Stimulated activated CD8-positive, alpha-beta memory T cell treated with anti-CD3 and anti-CD28 coated beads, Interleukin-12 subunit alpha, Interleukin-12 subunit beta, amount 100 ng/mL, for 24 hours (primary cell): Measurements from ENCODE around the gene HOXD8.

Experiments
- DNase-seq: peaks from one replicate; pipeline ENCODE4 v3.0.0-alpha.2; 2020; ENCODE audit errors: extremely low read depth

The HOXD8 gene

DNA sequence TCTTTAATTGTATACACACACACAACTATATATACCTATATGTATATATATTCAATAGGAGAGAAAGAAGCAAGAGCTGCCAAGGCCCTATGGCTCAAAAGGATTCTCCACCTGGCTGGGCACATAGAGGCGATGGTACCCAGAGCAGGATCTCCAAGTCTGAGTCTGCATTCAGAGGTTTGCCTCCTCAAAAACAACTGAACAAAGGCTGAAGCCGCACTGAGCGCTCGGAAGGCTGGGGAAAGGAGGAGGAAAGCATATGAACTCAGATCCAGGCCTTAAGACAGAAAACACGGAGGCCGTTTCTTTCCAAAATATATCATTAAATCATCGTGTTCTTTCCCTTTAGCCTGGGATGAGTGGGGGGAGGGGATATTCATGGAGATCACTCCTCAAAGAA, 26.3 kb upstream of the HOXD8 start:
- no peak for DNase-seq

DNA sequence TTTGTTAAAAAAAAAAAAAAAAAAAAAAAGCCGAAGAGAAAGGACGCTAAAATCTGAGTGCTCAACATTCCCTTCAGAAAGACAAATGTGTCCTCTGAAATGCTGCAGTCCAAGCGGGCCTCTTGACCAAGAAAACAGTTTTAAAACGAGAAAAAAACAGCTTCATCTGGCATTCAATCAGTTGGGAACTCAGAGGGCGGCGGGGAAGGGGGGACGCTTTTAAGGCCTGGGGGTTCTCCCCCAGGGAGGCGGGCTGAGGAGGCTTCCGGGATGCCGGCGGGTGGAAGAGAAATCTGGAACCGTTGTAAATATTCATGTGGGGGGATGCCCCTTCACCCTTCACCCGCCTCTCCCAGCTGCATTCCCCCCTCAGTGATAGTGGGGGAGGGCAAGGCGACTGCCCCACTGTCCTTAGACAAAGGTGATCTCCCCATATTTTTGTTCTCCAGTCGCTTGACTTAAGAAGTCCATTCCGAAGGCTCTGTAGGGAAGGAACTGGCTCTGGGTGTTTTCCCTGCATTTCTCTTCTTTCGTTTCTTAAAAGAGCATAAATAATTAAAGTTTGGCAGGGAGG, 25.7 kb upstream of the HOXD8 start:
- DNase-seq: no peak

DNA sequence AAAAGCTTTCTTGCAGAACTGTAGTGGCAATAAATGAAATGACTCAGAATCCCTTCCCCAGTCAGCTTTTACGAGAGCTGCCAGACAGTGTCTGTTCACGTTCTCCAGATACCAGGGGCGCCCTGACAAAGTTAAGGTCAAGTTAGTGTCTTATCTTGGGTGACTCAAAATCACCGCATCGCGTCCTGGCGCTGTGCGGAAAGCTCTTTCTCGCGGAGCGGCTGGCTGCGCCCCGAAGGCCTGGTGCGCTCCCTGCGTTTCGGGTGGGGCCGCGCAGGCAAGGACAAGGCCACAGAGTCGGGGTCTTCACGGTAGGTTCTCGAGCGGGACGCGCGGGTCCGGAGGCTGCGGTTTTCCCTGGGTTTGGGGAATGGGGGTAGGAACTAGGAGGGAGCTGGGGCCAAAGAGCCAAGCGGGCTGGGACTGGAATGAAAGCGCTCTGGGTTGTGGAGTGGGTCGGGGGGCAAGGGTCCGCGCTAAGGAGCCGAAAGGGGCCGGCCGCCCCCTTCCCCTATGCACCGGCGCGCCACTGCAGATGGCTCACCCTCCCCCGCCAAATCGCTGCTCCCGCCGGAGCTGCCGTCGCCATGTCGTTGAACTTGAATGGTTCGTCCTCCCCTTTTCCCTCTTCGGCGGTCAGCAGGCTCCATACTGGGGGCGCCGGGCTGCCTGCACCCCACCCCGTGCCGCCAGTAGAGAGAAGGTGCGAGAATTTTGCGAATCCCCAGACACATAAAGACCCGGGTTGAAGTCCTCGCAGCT, 25.0 kb upstream of the HOXD8 start:
- no peak for DNase-seq

DNA sequence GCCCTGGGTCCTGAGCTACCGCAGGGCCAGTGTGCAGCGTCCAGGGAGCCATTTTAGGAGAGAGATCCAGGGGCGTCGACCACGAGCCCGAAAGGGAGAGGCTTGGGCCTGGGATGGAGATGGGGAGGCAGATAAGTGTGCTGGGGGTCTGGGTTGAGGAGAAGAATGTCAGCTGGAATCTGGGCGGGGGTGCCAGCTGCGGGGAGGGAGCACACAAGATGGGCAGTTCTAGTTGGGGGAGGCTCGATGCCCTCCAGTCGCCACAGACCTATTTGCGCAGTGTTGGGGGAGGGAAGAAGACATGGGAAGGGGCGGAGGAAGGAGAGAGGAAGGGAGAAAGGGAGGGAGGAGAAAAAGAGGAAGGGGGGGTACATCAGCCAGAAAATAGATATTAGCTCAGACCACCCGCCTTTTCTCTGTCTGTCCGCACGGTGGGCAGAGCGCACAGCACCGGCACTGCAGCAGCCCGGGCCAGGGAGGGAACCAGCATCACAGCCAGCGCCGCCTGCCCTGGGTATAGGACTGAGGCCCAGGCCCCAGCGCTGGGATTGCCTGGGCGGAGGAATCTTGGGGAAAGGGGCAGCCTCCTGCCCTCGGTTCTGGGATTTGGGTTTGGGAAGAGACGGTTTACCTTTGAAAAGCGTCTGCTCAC, 24.3 kb upstream of the HOXD8 start:
- DNase-seq: no peak

DNA sequence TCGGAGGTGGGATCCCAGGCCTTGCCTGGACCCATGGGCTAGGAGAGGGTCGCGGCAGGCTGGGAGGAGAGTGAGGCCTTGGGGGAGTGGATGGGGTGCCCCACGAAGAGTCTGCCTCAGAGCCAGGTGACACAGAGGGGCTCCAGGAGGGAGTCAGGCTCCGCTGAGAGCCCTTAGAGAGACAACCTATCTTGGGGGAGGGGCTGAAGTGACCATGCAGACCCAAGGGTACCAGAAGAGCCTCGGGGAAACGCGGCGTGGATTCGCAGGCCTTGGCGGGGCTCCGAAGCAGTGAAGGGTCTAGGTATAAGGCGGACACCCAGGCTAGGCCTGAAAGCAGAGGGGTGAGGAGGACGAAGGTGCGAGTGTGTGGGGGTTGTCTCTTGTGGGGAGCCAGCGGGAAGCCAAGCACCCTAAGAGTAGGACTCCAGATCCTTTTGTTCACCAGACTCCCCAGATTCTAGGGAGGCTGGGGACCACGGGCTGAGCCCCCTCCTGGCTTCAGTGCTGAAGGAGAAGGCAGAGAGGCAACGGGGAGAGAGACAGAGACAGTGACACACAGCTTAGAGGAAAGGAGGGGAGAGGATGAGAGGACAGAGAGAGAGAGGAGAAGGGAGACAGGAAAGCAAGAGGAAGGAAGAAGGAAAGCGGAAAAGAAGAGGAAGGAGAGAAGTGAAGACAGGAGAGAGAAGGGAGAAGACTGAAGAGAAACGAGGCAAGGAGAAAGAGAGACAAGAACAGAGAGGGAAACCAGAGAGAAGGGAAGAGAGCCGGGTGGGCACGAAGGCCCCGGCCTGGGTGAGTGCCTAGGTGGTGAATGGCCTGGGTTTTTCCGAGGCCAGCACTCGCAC, 23.6 kb upstream of the HOXD8 start:
- DNase-seq: no peak

DNA sequence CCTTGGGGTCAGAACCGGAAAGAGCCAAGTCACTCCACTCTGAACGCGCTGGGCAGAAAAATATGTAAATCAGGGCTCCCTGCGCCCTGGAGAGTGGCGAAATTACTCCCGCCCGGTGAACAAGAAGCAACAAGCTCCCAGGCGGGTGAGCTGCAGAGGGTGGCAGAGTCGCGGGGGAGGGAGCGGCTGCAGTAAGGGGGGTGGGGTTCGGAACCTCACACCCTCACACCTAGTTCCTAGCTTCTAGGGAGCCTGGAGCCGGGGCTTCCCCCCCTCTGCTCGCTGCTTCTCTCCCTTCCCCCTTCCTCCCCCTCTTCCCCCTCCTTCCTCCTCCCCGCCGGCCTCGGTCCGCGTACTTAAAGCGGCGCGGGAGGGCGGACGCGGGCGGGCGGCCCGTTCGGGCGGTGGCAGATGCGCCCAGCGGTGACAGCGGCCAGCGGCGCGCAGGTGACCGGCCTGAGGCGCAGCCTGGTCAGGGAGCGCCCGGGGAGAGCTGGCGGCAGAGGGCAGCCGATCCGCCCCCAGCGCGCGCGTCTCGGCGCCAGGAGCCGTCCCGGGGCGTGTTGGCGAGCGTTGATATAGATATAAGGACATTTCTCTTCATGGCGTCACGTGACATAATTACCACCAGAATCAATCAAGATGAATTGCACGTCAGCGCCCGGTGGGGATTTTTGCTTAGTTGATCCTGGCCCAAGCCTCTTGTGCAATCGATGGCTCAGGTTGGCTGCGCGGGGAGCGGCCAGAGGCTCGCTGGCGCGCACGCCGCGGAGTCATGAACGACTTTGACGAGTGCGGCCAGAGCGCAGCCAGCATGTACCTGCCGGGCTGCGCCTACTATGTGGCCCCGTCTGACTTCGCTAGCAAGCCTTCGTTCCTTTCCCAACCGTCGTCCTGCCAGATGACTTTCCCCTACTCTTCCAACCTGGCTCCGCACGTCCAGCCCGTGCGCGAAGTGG, 22.6 kb upstream of the HOXD8 start, which contains the start of gene HOXD11:
Gene HOXD11, plus strand, starts transcription at position 700 of the 959 bp plus-strand sequence. Its CDS starts 76 bp downstream, at position 776.
- DNase-seq: no peak

DNA sequence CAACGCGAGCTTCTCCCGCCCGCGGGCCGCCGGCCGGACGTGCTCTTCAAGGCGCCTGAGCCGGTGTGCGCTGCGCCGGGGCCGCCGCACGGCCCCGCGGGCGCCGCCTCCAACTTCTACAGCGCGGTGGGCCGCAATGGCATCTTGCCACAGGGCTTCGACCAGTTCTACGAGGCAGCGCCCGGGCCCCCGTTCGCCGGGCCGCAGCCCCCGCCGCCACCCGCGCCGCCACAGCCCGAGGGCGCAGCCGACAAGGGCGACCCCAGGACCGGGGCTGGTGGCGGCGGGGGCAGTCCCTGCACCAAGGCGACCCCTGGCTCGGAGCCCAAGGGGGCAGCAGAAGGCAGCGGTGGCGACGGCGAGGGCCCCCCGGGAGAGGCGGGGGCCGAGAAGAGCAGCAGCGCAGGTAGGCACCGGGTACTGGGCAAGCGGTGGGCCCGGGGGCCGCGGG, 21.7 kb upstream of the HOXD8 start:
- no peak for DNase-seq

DNA sequence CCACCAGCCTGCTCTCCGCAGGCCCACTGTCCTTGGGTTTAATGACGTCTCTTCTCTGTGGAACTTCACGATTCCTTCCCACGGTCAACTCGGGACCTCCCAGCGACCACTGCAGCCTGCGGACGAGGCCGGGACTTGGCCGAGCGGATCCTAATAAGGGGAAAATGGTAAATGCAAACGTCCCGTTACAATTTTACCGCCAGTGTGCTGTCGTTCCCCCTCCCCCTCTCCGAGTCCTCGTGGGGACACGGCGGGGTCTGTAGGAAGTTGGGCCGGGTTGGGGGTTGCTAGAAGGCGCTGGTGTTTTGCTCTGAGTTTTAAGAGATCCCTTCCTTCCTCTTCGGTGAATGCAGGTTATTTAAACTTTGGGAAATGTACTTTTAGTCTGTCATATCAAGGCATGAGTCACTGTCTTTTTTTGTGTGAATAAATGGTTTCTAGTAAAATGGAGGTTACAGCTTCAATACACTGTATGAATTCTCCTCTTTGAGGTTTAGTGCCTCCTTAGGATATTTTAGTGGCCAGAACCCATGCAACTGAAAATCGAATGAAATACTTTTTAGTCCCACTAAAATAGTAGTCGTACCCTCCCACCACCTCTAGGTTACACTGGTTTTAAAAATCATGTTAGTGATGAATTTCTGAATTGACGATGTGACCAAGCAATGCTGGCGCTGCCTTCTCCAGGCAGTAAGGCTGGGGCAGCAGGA, 20.2 kb upstream of the HOXD8 start:
- no peak for DNase-seq

DNA sequence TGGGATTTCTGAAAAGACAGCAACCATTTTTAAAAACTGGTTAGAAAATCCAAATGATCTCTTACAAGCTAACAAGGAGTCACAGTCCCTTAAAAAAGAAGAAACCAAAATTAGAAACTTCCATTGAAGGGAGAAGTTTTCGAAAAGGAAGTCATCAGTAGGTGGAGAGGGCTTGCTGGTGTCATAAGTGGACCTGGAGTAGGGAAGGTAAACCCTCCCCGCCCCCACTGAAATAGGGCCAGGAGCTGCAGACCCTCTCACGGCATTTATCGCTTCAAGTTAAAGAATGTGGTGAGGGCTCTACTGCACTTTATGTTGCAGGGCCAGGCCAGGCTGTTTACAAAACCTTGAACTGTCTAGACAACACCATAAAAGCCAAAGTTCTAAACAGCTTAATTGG, 19.6 kb upstream of the HOXD8 start:
- DNase-seq: no peak

DNA sequence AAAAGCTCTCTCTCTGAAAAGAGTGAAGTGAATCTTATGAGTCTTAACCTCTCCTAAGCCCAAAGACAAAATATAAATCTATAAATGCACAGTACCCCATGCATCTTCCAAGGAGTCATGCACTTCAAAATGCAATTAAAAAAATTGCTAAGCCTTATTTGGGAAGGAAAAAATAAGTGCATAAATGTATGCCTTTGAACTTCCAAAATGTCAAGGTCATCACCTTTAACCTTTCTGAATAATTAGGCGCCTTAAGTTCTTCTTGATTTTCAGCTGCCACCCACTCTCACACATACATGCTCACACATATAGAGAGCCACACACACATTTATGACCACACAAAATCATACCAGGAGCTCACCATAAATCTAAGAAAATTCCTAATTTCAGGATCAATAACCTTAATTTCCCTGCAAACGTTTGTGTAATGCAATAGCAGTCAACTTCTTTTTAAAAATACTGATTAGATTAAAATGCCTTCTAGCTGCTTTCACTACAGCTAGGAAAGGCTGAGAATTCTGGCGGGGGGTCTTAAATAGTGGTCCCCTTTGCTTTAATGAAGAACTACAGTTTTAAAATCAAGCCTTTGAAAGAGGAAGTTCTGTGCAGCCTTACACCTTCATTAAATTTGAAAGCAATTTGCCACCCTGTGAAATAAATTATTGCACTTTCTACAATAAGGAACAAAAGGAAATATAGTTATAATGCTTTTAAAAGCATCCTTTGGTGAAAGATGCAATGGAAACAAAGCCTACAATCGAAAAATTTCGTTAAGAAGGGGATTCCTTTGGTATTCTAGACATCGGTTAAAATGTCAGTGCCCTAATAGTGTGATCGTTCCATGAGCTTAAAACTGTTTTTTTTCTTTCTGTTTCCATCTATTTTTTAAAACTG, 18.8 kb upstream of the HOXD8 start:
- no peak for DNase-seq

DNA sequence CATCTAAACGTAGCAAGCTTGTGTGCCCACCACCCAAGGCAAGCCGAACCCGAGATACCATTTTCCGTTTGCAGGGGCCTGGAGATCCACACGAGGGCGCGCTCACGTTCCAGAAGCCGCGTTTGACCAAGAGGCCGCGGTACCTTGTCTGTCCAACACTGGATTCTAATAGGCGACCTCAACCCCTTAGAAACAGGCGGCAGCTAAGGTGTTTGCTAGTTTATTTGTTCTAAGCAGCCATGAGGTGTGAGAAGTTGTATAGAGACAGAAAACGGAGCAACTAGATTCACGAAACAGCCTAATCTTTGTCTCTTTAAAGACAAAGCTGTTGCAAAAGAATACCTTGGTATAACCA, 18.2 kb upstream of the HOXD8 start:
- DNase-seq: no peak

DNA sequence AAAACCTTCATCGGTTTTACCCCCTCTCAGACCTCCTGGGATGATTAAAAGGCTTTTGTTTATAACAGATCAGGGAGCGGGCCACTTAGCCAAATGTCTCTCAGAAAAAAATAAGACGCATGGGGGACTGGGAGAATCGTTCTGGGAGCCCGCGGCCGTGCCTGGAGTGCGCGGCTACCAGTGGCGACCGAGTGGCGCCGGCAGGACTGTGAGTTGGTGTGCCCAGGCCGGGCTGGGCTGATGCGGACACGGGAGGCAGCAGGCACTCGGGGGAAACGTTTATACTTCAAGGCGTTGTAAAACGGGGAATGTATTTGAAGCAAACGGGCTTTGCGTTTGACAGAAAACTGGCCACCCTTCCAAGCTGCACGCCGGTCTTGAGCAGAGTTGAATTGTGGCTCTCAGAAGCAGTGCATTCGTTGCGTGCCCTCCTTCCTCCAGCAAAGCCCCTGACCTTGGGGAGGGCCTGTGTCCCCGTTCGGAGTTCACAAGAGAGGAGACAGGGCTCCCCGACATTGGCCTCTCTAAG, 17.6 kb upstream of the HOXD8 start:
- DNase-seq: no peak

DNA sequence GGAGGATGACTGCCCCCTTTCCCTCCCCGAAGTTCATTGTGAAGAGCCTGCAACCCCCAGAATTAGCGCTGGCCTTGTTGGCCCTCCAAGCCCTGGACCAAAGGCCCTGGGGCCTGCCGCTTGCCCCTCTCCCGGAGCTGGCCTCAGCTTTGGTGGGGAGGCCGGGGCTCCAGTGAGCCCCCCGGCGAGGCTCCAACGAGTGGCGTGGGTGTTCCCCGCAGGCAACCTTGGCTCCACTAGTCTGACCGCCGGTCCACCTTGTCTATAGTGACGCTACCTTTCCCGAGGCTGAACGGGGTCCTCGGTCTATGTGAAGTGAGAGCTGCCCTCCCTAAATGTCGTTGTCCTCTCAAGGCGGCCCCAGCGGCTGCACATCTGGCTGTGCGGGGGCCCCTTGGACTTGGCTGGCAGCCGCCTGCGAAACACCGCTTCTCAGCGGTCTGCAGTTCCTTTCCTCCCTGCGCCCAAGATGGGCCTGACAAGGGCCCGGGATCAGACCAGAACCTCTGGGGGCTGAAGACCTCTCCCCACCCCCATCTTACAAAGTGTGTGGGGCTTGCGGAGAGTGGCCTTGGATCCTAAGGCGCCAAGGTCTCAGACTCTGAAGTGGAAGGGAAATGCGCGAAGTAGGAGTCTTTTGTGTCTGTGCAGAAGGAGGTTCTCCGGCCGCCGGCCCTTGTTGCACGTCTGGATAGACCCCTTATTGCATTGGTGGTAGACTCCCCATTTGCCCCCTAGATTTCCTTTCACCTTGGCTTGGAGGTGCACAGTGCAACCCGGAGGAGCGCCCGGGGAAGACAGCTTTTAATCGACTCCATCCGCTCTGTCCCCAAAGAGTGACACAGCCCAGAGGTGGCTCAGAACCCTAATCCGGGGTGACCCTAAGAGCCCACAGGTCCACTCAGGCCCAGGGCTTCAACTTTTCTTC, 16.9 kb upstream of the HOXD8 start:
- no peak for DNase-seq

DNA sequence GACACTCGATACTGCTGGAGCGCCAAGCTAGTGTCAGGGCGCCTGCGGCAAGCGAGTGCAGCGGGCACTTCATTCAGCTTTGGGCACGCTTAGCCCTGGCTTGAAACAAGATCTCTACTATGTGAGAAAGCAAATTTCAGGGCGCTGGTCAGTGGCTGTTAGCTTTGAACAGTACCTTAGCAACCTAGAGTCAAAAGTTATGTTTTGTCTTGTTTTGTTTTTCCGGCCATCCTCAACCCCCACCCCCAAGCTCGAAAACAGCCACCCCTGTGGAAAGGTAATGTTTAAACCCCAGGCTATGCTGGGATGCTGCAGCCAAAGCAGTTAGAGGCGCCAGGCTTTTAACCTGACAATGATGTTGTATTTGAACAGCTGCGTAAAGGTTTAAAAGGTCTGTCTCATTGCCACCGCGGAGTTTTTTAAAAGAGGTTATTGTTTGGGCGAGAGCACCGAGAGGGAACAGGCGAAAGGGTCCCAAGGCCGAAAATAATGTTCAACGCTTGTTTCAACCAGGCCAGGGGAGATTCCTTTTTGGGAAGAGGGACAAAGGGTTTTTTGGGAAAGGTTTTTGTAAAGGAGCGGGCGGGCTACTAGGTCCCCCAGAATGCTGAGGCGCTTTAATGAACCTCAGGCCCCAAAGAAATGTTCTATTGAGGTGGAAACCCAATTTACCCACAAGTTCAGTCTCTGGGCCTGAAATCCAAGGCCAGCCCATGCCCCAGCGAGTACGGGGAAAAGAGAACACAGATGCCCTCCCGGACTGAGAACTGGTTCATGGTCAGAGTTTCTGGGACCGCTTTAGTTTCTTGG, 15.2 kb upstream of the HOXD8 start:
- no peak for DNase-seq

DNA sequence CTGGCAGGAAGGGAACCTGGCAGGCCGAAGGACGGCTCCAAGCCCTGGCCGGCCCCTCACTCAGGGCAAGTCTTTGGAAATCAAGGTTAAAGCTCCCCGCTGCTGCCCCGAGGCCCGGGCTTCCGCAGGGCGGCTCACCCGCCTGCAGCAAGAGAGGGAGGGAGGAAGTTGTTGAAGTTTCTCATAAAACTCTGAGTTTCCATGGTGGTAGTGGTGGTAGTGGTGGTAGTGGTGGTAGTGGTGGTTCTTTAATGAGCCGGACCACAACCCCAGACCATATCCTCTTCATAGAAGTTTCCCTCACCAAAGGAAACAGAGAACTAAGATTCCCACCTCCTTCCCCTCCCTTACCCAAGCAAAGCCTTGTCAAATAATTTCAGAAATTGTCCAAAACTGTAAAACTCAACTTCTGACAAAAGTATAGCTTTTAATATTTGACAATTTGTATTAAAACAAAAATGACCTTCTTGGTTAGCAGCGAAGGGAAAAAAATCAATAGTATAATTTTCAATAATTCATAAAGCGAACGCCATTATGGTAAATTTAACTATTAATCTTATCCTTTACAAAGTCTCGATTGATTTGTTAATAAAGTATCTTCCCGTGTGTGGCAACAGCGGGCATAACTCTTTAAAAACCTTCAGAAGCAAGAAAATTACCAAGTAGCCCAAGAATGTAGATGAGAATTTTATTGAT, 14.4 kb upstream of the HOXD8 start:
- DNase-seq: no peak
